Measurements from ENCODE around the gene KCNK1.

Gene KCNK1

GRCh38 chr1:233613252-233614172, at the start of gene KCNK1:
KCNK1 (plus strand) TSS chr1:233614106; CDS start chr1:233614172, 66 bp downstream.
- in situ Hi-C loops (cut with HindIII; ENCODE audit: low sequenced_read_pairs): no loop called here

- in situ Hi-C loops (cut with HindIII; ENCODE audit: low sequenced_read_pairs): no loop called here
Observed at GRCh38 chr1:233565313-233565712, 48.6 kb upstream of the KCNK1 start.

- in situ Hi-C loops (cut with HindIII; ENCODE audit: low sequenced_read_pairs): no loop called here
Observed at GRCh38 chr1:233566886-233567285, 47.0 kb upstream of the KCNK1 start.

- in situ Hi-C loops (cut with HindIII; ENCODE audit: low sequenced_read_pairs): no loop called here
Observed at GRCh38 chr1:233569636-233570035, 44.3 kb upstream of the KCNK1 start.

GRCh38 chr1:233570216-233570615, 43.7 kb upstream of the KCNK1 start:
- in situ Hi-C loops (cut with HindIII; ENCODE audit: low sequenced_read_pairs): no loop called here

- in situ Hi-C loops (cut with HindIII; ENCODE audit: low sequenced_read_pairs): no loop called here
Observed at GRCh38 chr1:233570706-233571105, 43.2 kb upstream of the KCNK1 start.

GRCh38 chr1:233572896-233573295, 41.0 kb upstream of the KCNK1 start:
- in situ Hi-C loops (cut with HindIII; ENCODE audit: low sequenced_read_pairs): no loop called here

GRCh38 chr1:233575450-233575849, 38.5 kb upstream of the KCNK1 start:
- in situ Hi-C loops (cut with HindIII; ENCODE audit: low sequenced_read_pairs): no loop called here

- in situ Hi-C loops (cut with HindIII; ENCODE audit: low sequenced_read_pairs): no loop called here
Observed at GRCh38 chr1:233582439-233582838, 31.5 kb upstream of the KCNK1 start.

GRCh38 chr1:233584376-233584775, 29.5 kb upstream of the KCNK1 start:
- in situ Hi-C loops (cut with HindIII; ENCODE audit: low sequenced_read_pairs): no loop called here

- in situ Hi-C loops (cut with HindIII; ENCODE audit: low sequenced_read_pairs): no loop called here
Observed at GRCh38 chr1:233584931-233585330, 29.0 kb upstream of the KCNK1 start.

- in situ Hi-C loops (cut with HindIII; ENCODE audit: low sequenced_read_pairs): no loop called here
Observed at GRCh38 chr1:233586301-233586700, 27.6 kb upstream of the KCNK1 start.

- in situ Hi-C loops (cut with HindIII; ENCODE audit: low sequenced_read_pairs): no loop called here
Observed at GRCh38 chr1:233587196-233587595, 26.7 kb upstream of the KCNK1 start.

- in situ Hi-C loops (cut with HindIII; ENCODE audit: low sequenced_read_pairs): no loop called here
Observed at GRCh38 chr1:233587958-233588799, 25.7 kb upstream of the KCNK1 start.

GRCh38 chr1:233597489-233597901, 16.4 kb upstream of the KCNK1 start:
- in situ Hi-C loops (cut with HindIII; ENCODE audit: low sequenced_read_pairs): no loop called here

GRCh38 chr1:233598891-233599541, 14.9 kb upstream of the KCNK1 start:
- in situ Hi-C loops (cut with HindIII; ENCODE audit: low sequenced_read_pairs): no loop called here

- in situ Hi-C loops (cut with HindIII; ENCODE audit: low sequenced_read_pairs): no loop called here
Observed at GRCh38 chr1:233599542-233600073, 14.3 kb upstream of the KCNK1 start.

- in situ Hi-C loops (cut with HindIII; ENCODE audit: low sequenced_read_pairs): no loop called here
Observed at GRCh38 chr1:233600488-233600887, 13.4 kb upstream of the KCNK1 start.

- in situ Hi-C loops (cut with HindIII; ENCODE audit: low sequenced_read_pairs): no loop called here
Observed at GRCh38 chr1:233603478-233603877, 10.4 kb upstream of the KCNK1 start.

GRCh38 chr1:233605205-233605604, 8.7 kb upstream of the KCNK1 start:
- in situ Hi-C loops (cut with HindIII; ENCODE audit: low sequenced_read_pairs): no loop called here

- in situ Hi-C loops (cut with HindIII; ENCODE audit: low sequenced_read_pairs): no loop called here
Observed at GRCh38 chr1:233606813-233607212, 7.1 kb upstream of the KCNK1 start.

All from DLD1 (cell line).